ENCODE data around the gene FAM124A. TPM values are rescaled to one million over a fixed set of nuclear protein-coding genes. Genes with fewer than 3 reads are reported as not detected.

Gene FAM124A
- total RNA-seq, 1 donor from 2014 or later: 3.7 TPM

GRCh38 chr13:51249770-51250741 is 27.9 kb downstream of the FAM124A start:
- peaks cover 7% of the 10 kb centered on the region for H3K4me1 Mint-ChIP-seq
- H3K36me3 Mint-ChIP-seq (ENCODE audit: low read depth): no peaks in the 10 kb centered on the region
- H3K9me3 Mint-ChIP-seq: no peaks in the 10 kb centered on the region
- no peak overlapping the region for H3K4me3 Mint-ChIP-seq
- TF ChIP-seq CTCF (conservative IDR thresholded peaks at IDR 0.05): peak; percentile 56
- H3K27me3 Mint-ChIP-seq (ENCODE audit: low read depth): no peaks in the 10 kb centered on the region
- DNase-seq (ENCODE audit: low read depth, low spot score): no peak
- H3K27ac Mint-ChIP-seq (ENCODE audit: unreplicated experiment): no peak overlapping the region

GRCh38 chr13:51251480-51251879 is 29.3 kb downstream of the FAM124A start:
- Mint-ChIP-seq H3K27me3 (ENCODE audit: low read depth) (no peaks in the 10 kb centered on the region), H3K4me1 (peaks cover 5% of the 10 kb centered on the region), H3K36me3 (ENCODE audit: low read depth) (no peaks in the 10 kb centered on the region), H3K27ac (ENCODE audit: unreplicated experiment) (no peak overlapping the region), H3K9me3 (no peaks in the 10 kb centered on the region), H3K4me3 (no peak overlapping the region)
- TF ChIP-seq CTCF (conservative IDR thresholded peaks at IDR 0.05): no peak
- DNase-seq (ENCODE audit: low read depth, low spot score): no peak

- Mint-ChIP-seq H3K4me1 (no peaks in the 10 kb centered on the region), H3K4me3 (no peak overlapping the region), H3K27ac (ENCODE audit: unreplicated experiment) (no peak overlapping the region), H3K9me3 (no peaks in the 10 kb centered on the region), H3K27me3 (ENCODE audit: low read depth) (no peaks in the 10 kb centered on the region), H3K36me3 (ENCODE audit: low read depth) (no peaks in the 10 kb centered on the region)
- no peak for TF ChIP-seq CTCF (conservative IDR thresholded peaks at IDR 0.05)
- DNase-seq (ENCODE audit: low read depth, low spot score): no peak
Observed at GRCh38 chr13:51252954-51253532, 30.8 kb downstream of the FAM124A start.

- H3K27ac Mint-ChIP-seq (ENCODE audit: unreplicated experiment): no peak overlapping the region
- no peak overlapping the region for H3K4me3 Mint-ChIP-seq
- H3K36me3 Mint-ChIP-seq (ENCODE audit: low read depth): no peaks in the 10 kb centered on the region
- H3K9me3 Mint-ChIP-seq: no peaks in the 10 kb centered on the region
- DNase-seq (ENCODE audit: low read depth, low spot score): no peak
- peaks cover 10% of the 10 kb centered on the region for H3K4me1 Mint-ChIP-seq
- no peaks in the 10 kb centered on the region for H3K27me3 Mint-ChIP-seq (ENCODE audit: low read depth)
- no peak for TF ChIP-seq CTCF (conservative IDR thresholded peaks at IDR 0.05)
Observed at GRCh38 chr13:51255556-51255955, 33.4 kb downstream of the FAM124A start.

GRCh38 chr13:51257187-51257586 is 35.0 kb downstream of the FAM124A start:
- Mint-ChIP-seq H3K27me3 (ENCODE audit: low read depth) (no peaks in the 10 kb centered on the region), H3K4me1 (peaks cover 16% of the 10 kb centered on the region), H3K27ac (ENCODE audit: unreplicated experiment) (no peak overlapping the region), H3K9me3 (no peaks in the 10 kb centered on the region), H3K4me3 (no peak overlapping the region), H3K36me3 (ENCODE audit: low read depth) (no peaks in the 10 kb centered on the region)
- TF ChIP-seq CTCF (conservative IDR thresholded peaks at IDR 0.05): no peak
- DNase-seq (ENCODE audit: low read depth, low spot score): no peak
